Measurements from ENCODE around the gene ADCY6. TPM values are rescaled to one million over a fixed set of nuclear protein-coding genes. Genes with fewer than 3 reads are reported as not detected.

Gene ADCY6
- total RNA-seq, 1 experiment from 2014 or later, result 21.9 TPM

DNA sequence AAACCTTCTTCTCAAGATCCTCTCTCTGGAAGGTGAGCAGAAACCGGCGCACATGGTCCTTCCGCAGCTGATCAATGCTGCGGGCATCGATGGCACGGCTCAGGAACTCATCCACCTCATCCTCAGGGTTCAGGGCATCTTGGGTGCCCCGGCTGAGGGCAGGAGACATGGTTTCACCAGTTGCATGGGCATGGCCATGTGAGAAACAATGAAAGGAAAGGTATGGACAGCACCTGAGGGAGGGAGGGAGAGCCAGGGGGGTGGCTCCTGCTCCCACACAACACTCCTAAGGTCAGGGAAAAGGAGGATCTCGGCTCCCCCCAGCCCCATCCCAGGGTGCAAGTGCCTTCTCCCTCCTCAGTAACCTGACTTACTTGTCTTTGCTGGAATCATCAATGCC is 13.6 kb downstream of the ADCY6 start:
- Mint-ChIP-seq H3K4me1 (ENCODE audit: insufficient read depth, unreplicated experiment) (no peaks in the 10 kb centered on the region), H3K27me3 (ENCODE audit: insufficient read depth, unreplicated experiment) (no peaks in the 10 kb centered on the region), H3K36me3 (ENCODE audit: insufficient read depth, unreplicated experiment) (peaks cover 27% of the 10 kb centered on the region), H3K9me3 (ENCODE audit: unreplicated experiment) (no peaks in the 10 kb centered on the region), H3K4me3 (ENCODE audit: unreplicated experiment) (no peak overlapping the region), H3K27ac (ENCODE audit: low read depth, unreplicated experiment) (no peak overlapping the region)
- POLR2A ChIA-PET, result no interaction called here
- CTCF ChIA-PET, result interaction anchor here (0.6 kb wide), 1 partner anchor 31 kb away, joined by 4 read pairs; no protein-coding TSS in a partner anchor
- DNase-seq (ENCODE audit: unreplicated experiment), result no peak
- no TSS peak for BruUV-seq (replicated peaks)
- intact Hi-C loops (cut with micrococcal nuclease), result no loop called here
- TF ChIP-seq, protein P1, sequence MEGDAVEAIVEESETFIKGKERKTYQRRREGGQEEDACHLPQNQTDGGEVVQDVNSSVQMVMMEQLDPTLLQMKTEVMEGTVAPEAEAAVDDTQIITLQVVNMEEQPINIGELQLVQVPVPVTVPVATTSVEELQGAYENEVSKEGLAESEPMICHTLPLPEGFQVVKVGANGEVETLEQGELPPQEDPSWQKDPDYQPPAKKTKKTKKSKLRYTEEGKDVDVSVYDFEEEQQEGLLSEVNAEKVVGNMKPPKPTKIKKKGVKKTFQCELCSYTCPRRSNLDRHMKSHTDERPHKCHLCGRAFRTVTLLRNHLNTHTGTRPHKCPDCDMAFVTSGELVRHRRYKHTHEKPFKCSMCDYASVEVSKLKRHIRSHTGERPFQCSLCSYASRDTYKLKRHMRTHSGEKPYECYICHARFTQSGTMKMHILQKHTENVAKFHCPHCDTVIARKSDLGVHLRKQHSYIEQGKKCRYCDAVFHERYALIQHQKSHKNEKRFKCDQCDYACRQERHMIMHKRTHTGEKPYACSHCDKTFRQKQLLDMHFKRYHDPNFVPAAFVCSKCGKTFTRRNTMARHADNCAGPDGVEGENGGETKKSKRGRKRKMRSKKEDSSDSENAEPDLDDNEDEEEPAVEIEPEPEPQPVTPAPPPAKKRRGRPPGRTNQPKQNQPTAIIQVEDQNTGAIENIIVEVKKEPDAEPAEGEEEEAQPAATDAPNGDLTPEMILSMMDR (IDR thresholded peaks at IDR 0.05; ENCODE audit: unreplicated experiment), result no peak

DNA sequence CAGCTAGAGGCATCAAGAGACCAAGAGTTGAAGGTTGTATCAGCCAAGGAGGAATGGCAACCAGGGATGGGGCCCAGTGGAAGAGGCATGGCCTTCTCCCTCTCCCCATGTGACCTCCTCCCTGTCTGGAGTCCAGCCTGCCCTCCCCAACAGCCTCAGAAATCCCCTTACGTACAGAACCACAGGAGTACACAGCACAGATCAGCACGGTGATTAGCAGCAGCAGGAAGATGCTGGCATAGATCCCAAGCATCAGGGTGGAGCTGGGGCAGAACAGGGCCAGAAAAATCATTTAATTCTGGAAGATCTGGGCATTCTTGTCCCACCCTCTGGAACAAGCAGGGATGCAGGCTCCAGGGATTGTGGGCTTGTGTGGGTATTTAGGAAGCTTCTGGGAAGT is 14.4 kb downstream of the ADCY6 start:
- DNase-seq (ENCODE audit: unreplicated experiment), result no peak
- H3K27ac Mint-ChIP-seq (ENCODE audit: low read depth, unreplicated experiment), result no peak overlapping the region
- CTCF ChIA-PET, result interaction anchor here (0.6 to 0.9 kb wide), 2 partner anchors 21 to 31 kb away, joined by 4 read pairs; no protein-coding TSS in a partner anchor
- no peaks in the 10 kb centered on the region for H3K4me1 Mint-ChIP-seq (ENCODE audit: insufficient read depth, unreplicated experiment)
- no peaks in the 10 kb centered on the region for H3K9me3 Mint-ChIP-seq (ENCODE audit: unreplicated experiment)
- POLR2A ChIA-PET, result no interaction called here
- H3K4me3 Mint-ChIP-seq (ENCODE audit: unreplicated experiment), result no peak overlapping the region
- no TSS peak for BruUV-seq (replicated peaks)
- intact Hi-C loops (cut with micrococcal nuclease), result no loop called here
- TF ChIP-seq, protein P1 (IDR thresholded peaks at IDR 0.05; ENCODE audit: unreplicated experiment), result no peak
- H3K36me3 Mint-ChIP-seq (ENCODE audit: insufficient read depth, unreplicated experiment), result peaks cover 32% of the 10 kb centered on the region
- no peaks in the 10 kb centered on the region for H3K27me3 Mint-ChIP-seq (ENCODE audit: insufficient read depth, unreplicated experiment)

- no peak for DNase-seq (ENCODE audit: unreplicated experiment)
- BruUV-seq (replicated peaks), result no TSS peak
- Mint-ChIP-seq H3K4me3 (ENCODE audit: unreplicated experiment) (no peak overlapping the region), H3K36me3 (ENCODE audit: insufficient read depth, unreplicated experiment) (peaks cover 37% of the 10 kb centered on the region), H3K27ac (ENCODE audit: low read depth, unreplicated experiment) (no peak overlapping the region), H3K9me3 (ENCODE audit: unreplicated experiment) (no peaks in the 10 kb centered on the region), H3K4me1 (ENCODE audit: insufficient read depth, unreplicated experiment) (no peaks in the 10 kb centered on the region), H3K27me3 (ENCODE audit: insufficient read depth, unreplicated experiment) (no peaks in the 10 kb centered on the region)
- CTCF ChIA-PET, result no interaction called here
- intact Hi-C loops (cut with micrococcal nuclease), result no loop called here
- TF ChIP-seq, protein P1 (IDR thresholded peaks at IDR 0.05; ENCODE audit: unreplicated experiment), result no peak
- POLR2A ChIA-PET, result no interaction called here
Measured at GRCh38 chr12:48773686-48774085, 15.2 kb downstream of the ADCY6 start.

DNA sequence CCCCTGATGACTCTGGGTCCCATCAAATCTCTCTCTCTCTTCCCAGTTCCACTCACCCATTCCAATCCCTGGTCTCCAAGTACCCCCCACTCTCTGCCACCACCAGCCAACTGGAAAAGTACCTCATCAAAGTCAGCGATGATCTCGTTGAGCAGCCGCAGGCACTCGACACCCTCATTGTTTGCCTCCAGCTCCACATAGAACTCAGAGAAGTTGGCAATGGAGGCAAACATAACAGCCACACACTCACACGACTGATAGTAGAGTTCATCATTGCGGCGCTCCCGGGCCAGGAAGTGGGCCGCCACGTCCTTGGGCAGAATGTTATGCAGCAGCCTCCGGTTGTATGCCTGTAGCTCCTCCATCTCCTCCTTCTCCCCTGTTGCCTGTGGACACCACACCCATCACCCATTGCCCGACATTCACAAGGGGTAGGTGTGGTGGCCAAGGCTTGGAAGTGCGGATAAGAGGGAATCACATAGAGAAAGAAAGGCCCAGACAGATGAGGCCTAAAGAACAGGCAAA is 17.2 kb downstream of the ADCY6 start:
- Mint-ChIP-seq H3K27me3 (ENCODE audit: insufficient read depth, unreplicated experiment) (no peaks in the 10 kb centered on the region), H3K27ac (ENCODE audit: low read depth, unreplicated experiment) (no peak overlapping the region), H3K36me3 (ENCODE audit: insufficient read depth, unreplicated experiment) (peaks cover 48% of the 10 kb centered on the region), H3K9me3 (ENCODE audit: unreplicated experiment) (no peaks in the 10 kb centered on the region), H3K4me3 (ENCODE audit: unreplicated experiment) (no peak overlapping the region), H3K4me1 (ENCODE audit: insufficient read depth, unreplicated experiment) (no peaks in the 10 kb centered on the region)
- no peak for DNase-seq (ENCODE audit: unreplicated experiment)
- no TSS peak for BruUV-seq (replicated peaks)
- intact Hi-C loops (cut with micrococcal nuclease), result no loop called here
- TF ChIP-seq, protein P1 (IDR thresholded peaks at IDR 0.05; ENCODE audit: unreplicated experiment), result no peak
- ChIA-PET CTCF (interaction anchor here (1.3 kb wide), 1 partner anchor 18 kb away, joined by 4 read pairs; no protein-coding TSS in a partner anchor), POLR2A (no interaction called here)

Measured in MCF 10A (cell line).